ENCODE measurements around the gene TUSC2.
A peak's percentile ranks its signal among the peaks of the same experiment; 100 is the strongest.

Gene TUSC2

DNA sequence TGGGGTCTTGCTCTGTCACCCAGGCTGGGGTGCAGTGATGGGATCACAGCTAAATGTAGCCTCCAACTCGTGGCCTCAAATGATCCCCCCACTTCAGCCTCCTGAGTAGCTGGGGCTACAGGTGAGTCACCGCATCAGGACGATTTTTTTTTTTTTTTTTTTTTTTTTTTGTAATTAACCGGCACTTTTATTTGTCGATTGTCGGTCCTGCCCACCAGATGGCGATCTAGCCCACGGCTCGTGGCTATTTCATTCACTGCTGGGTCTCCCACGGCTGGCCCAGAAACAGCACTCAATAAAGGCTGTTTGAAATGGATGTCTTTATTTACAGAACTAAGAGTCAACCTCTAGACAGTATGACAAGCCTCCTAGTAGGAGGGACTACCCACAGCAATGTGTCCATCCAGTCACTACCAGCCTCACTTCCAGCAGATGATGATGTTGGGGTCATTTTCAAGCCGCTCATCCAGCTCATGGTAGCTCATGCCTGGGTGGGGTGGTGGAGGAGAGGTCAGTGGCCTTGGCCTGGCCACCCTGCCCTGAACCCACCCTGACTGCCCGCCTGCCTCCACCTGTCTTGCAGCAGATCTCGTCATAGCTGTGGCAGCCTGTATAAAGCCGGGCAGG is 19.3 kb upstream of the TUSC2 start:
- TF ChIP-seq, protein P1, sequence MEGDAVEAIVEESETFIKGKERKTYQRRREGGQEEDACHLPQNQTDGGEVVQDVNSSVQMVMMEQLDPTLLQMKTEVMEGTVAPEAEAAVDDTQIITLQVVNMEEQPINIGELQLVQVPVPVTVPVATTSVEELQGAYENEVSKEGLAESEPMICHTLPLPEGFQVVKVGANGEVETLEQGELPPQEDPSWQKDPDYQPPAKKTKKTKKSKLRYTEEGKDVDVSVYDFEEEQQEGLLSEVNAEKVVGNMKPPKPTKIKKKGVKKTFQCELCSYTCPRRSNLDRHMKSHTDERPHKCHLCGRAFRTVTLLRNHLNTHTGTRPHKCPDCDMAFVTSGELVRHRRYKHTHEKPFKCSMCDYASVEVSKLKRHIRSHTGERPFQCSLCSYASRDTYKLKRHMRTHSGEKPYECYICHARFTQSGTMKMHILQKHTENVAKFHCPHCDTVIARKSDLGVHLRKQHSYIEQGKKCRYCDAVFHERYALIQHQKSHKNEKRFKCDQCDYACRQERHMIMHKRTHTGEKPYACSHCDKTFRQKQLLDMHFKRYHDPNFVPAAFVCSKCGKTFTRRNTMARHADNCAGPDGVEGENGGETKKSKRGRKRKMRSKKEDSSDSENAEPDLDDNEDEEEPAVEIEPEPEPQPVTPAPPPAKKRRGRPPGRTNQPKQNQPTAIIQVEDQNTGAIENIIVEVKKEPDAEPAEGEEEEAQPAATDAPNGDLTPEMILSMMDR (IDR thresholded peaks at IDR 0.05; ENCODE audit: low read depth, low read length): peak; percentile 65
- peak; percentile 41 for DNase-seq (ENCODE audit: extremely low read depth, low read depth)

DNA sequence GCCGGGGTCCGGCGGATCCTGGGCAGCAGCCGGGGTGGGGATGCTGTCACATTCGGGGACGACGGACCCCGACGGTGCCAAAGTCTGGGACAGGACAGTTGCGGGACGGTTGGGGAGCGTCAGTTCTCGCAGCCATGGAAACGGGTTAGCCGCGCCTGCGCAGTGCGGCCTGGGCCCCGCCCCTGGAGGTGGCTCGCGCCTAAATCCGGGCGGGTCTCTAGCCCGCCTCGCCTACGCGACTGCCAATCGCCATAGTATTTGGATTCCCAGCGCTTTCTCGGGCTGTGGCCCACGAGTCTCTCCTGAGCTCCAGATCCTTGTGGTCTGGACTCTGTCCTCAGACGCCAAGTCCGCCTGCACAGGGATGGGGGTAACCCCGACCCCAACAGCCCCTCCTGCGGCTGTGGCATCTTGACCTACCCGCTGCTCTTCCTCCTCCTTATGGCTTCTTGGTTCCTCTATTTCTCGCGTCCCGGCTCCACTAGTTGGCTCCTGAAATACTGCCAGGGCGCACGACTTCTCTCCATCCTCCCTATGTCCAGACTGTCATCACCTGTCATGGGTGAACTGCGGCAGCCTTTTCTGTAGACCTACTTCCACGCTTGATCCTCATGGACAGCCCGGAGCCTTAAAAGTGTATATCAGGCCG is 17.7 kb upstream of the TUSC2 start, which contains the start of gene ZMYND10:
Gene ZMYND10, minus strand, starts transcription at position 147 of the 649 bp plus-strand sequence. CDS start 153 bp downstream, outside the sequence.
- no peak for DNase-seq (ENCODE audit: extremely low read depth, low read depth)
- TF ChIP-seq, protein P1 (IDR thresholded peaks at IDR 0.05; ENCODE audit: low read depth, low read length): no peak

DNA sequence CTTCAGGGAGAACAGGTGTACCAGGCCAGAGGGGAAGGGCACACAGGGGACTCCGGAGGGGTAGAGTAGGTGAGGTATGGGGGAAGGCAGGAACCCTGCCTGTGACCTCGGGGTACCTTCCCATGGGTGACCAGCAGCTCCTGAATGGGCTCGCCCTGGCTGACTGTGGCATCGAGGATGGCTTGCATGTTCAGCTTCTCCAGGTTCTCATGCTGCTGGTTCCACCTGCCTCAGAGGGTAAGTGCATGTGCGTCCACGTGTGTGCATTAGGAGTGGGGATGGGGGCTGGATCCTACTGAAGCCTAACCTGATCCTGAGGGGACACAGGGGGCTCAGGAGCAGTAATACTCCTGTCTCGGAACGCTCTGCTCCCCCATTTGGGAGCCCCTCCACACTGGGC is 17.0 kb upstream of the TUSC2 start:
- DNase-seq (ENCODE audit: extremely low read depth, low read depth): no peak
- TF ChIP-seq, protein P1 (IDR thresholded peaks at IDR 0.05; ENCODE audit: low read depth, low read length): no peak

DNA sequence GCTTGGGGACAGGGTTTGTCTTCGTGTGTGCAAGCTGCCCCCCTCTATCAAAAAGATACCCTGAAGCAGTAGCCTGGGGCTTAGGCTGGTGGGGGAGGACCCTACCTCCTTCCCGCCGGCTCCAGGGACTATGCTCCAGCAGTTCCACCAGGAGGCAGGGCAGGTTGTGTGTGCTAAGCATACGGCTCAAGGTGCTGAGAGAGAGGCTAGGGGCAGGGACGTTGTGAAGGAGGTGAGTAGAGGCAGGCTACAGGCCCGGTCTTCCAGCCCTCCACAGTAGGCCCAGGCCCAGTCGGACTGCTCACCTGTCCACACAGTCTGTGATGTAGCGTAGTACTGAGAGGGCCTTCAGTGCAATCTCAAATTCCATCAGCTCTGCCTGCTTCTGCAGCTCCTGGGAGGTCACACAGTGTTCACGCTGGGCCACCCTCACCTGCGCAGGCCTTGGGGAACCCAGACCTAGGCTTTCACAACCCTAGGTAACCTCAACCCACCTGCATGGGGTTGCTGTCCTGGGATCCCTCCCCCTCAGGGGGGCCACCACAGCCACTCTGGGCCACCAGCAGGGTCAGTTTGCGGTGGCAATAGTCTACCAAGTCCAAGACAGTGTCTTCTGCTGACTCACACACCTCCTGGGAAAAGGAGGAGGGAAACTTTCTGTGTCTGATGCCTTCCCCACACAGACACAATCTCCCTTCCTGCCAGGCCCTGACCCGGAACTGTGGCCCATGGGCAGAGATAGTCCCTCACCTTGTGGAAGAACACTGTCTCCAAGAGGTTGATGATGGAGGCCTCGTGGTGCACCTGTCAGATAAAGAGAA is 15.0 kb upstream of the TUSC2 start:
- DNase-seq (ENCODE audit: extremely low read depth, low read depth): no peak
- TF ChIP-seq, protein P1 (IDR thresholded peaks at IDR 0.05; ENCODE audit: low read depth, low read length): no peak

DNA sequence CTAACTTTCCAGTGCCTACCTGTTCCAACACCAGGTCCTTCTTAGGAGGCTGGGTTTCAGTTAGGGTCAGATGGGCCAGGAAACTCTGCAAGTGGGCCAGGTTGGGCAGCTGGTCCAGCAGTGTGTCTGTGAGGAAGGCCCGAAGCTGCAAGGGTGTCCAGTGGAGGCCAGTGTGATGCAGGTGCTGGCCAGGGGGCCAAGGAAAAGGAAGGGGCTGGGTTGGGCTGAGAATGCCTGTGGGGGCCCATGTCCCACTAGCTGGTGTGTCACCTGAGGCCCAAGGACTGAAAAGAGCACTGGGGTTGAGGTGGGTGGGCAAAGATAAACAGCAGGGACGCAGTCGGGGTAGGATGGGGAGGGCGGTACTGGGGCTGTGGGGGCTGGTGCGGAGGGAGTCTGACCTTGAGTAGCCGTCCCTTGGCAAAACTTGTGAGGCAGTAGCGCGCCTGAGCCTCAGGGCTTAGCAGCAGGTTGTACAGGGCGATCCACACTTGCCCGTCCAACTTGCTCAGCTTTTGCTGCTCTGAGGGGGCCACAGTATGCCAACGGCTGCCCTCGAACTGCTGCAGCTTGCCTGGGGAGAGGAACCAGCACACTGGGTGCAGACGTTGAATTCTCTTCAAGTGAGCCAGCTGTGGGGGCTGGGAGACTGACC is 14.1 kb upstream of the TUSC2 start:
- DNase-seq (ENCODE audit: extremely low read depth, low read depth): no peak
- TF ChIP-seq, protein P1 (IDR thresholded peaks at IDR 0.05; ENCODE audit: low read depth, low read length): no peak

DNA sequence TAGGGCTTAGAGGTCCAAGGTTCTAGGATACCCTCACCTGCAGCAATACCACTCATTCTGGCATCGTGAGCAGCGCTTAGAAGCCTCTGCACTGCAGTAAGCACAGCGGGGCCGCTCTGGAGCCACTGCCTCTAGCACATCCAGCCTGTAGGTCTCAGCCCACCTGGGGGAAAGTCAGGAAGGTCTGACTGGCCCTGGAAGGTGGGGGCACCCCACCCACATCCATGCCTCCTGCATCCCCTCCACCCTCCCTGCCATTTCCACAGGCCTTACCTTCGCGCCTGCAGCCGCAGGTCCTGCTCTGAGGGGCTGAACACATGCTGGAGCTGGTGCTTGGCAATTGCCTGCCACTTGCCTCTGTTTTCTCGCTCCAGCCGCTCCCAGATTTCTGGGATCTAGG is 13.5 kb upstream of the TUSC2 start:
- no peak for DNase-seq (ENCODE audit: extremely low read depth, low read depth)
- TF ChIP-seq, protein P1 (IDR thresholded peaks at IDR 0.05; ENCODE audit: low read depth, low read length): no peak

All from AG09319 (cell line).